ENCODE measurements around the gene ERGIC2. TPM values are rescaled to one million over a fixed set of nuclear protein-coding genes. Genes with fewer than 3 reads are reported as not detected.
"Not testable (repeated sequence)": the region's sequence is repeated elsewhere in the genome, so short reads cannot be mapped to it uniquely, and the experiment has no call there.

ERGIC2 gene
- total RNA-seq, 1 donor, result 50.3 TPM

GRCh38 chr12:29304388-29304787, 76.6 kb downstream of the ERGIC2 start:
- Histone ChIP-seq H3K27ac (ENCODE audit: low read depth, low read length) (no peak overlapping the region), H3K4me3 (ENCODE audit: insufficient read depth, low read length) (no peak overlapping the region)
- no peak for DNase-seq (ENCODE audit: insufficient read length, low spot score, missing footprints)

DNA sequence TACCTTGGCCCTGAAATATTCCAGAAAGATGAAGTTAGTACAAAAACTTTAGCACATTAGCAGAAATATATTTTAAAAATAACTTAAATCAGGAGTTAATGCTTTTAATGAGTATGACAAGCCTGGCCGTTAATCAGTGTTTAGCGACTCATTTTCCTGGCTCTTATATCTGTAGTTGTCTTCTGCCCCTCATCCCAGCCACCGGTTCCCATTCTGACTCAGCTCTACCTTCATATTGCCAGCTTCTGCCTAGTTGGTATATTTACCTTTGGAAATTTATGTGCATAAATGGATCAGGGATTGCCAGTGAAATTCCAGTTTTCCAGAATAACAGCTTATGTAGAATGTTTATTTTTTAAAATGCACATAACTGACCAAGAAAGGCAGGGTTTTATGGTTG, 79.9 kb downstream of the ERGIC2 start:
- DNase-seq (ENCODE audit: insufficient read length, low spot score, missing footprints), result no peak
- no peaks in the 10 kb centered on the region for H3K36me3 ChIP-seq (ENCODE audit: insufficient read depth, low read length)
- H3K79me2 ChIP-seq (ENCODE audit: insufficient read depth, low read length), result no peaks in the 10 kb centered on the region
- TF ChIP-seq CTCF (IDR thresholded peaks at IDR 0.05; ENCODE audit: extremely low read depth, low read depth, low read length), result no peak
- no peaks in the 10 kb centered on the region for H3K4me1 ChIP-seq (ENCODE audit: insufficient read depth, low read length)
- no peaks in the 10 kb centered on the region for H3K9me3 ChIP-seq (ENCODE audit: low read depth, low read length)
- H3K27me3 ChIP-seq (ENCODE audit: insufficient read depth, low read length), result no peaks in the 10 kb centered on the region
- no peak overlapping the region for H3K4me3 ChIP-seq (ENCODE audit: insufficient read depth, low read length)
- no peak overlapping the region for H3K27ac ChIP-seq (ENCODE audit: low read depth, low read length)
- no peaks in the 10 kb centered on the region for H4K20me1 ChIP-seq (ENCODE audit: insufficient read depth, low read length)
- H3K4me2 ChIP-seq (ENCODE audit: insufficient read depth, low read length), result no peak overlapping the region
- no peak overlapping the region for H2AFZ ChIP-seq (ENCODE audit: low read length)

More at GRCh38 chr12:29304388-29304787, 76.6 kb downstream of the ERGIC2 start:
- no peaks in the 10 kb centered on the region for H3K79me2 ChIP-seq (ENCODE audit: insufficient read depth, low read length)
- H2AFZ ChIP-seq (ENCODE audit: low read length), result no peak overlapping the region
- H3K9me3 ChIP-seq (ENCODE audit: low read depth, low read length), result no peaks in the 10 kb centered on the region
- H3K4me2 ChIP-seq (ENCODE audit: insufficient read depth, low read length), result no peak overlapping the region
- no peaks in the 10 kb centered on the region for H3K36me3 ChIP-seq (ENCODE audit: insufficient read depth, low read length)
- no peaks in the 10 kb centered on the region for H3K27me3 ChIP-seq (ENCODE audit: insufficient read depth, low read length)
- H3K4me1 ChIP-seq (ENCODE audit: insufficient read depth, low read length), result no peaks in the 10 kb centered on the region
- TF ChIP-seq CTCF (IDR thresholded peaks at IDR 0.05; ENCODE audit: extremely low read depth, low read depth, low read length), result no peak
- no peaks in the 10 kb centered on the region for H4K20me1 ChIP-seq (ENCODE audit: insufficient read depth, low read length)

DNA sequence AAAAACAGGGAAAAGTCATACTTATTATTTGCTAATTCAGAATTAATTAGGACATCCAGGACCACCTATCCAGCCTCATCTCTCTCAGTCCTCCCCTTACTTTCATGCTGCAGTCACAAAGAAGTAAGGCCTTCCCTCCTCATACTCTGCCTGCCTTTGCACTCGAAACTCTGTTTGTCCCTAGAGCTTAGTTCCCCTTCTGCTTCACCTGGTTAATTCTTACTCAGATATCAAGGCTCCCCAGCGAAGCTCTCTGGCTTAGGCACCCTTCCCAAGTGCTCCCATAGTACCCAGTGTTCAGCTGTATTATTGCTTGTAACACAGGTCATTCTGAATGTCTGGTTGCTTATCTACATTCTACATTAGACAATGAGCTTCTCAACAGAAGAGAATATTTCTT, 81.3 kb downstream of the ERGIC2 start:
- no peak overlapping the region for H2AFZ ChIP-seq (ENCODE audit: low read length)
- H3K4me1 ChIP-seq (ENCODE audit: insufficient read depth, low read length), result no peaks in the 10 kb centered on the region
- no peak for DNase-seq (ENCODE audit: insufficient read length, low spot score, missing footprints)
- H3K4me3 ChIP-seq (ENCODE audit: insufficient read depth, low read length), result no peak overlapping the region
- no peaks in the 10 kb centered on the region for H3K36me3 ChIP-seq (ENCODE audit: insufficient read depth, low read length)
- no peak for TF ChIP-seq CTCF (IDR thresholded peaks at IDR 0.05; ENCODE audit: extremely low read depth, low read depth, low read length)
- H3K27ac ChIP-seq (ENCODE audit: low read depth, low read length), result no peak overlapping the region
- H3K4me2 ChIP-seq (ENCODE audit: insufficient read depth, low read length), result no peak overlapping the region
- no peaks in the 10 kb centered on the region for H3K79me2 ChIP-seq (ENCODE audit: insufficient read depth, low read length)
- no peaks in the 10 kb centered on the region for H4K20me1 ChIP-seq (ENCODE audit: insufficient read depth, low read length)
- H3K27me3 ChIP-seq (ENCODE audit: insufficient read depth, low read length), result no peaks in the 10 kb centered on the region
- no peaks in the 10 kb centered on the region for H3K9me3 ChIP-seq (ENCODE audit: low read depth, low read length)

DNA sequence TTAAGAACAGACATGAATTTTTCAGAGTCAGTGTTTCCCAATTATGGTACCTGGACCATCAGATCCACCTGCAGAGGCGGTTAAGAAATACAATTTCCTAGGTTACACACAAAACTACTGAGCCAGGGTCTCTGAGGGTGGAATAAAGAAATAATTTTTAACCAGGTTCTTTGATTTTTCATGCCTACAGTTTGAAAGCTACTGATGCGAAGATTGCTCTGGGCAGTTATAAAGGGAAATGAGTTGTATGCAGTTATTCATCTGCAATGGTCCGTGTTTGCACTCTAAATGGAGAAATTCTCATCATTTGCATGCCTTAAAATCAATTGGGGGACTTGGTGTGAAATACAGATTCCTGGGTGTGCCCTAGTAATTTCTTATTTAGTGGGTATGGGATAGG, 89.7 kb downstream of the ERGIC2 start:
- no peaks in the 10 kb centered on the region for H4K20me1 ChIP-seq (ENCODE audit: insufficient read depth, low read length)
- no peak overlapping the region for H3K27ac ChIP-seq (ENCODE audit: low read depth, low read length)
- H3K4me3 ChIP-seq (ENCODE audit: insufficient read depth, low read length), result no peak overlapping the region
- DNase-seq (ENCODE audit: insufficient read length, low spot score, missing footprints), result no peak
- no peak for TF ChIP-seq CTCF (IDR thresholded peaks at IDR 0.05; ENCODE audit: extremely low read depth, low read depth, low read length)
- peaks cover 10% of the 10 kb centered on the region for H3K4me1 ChIP-seq (ENCODE audit: insufficient read depth, low read length)
- H2AFZ ChIP-seq (ENCODE audit: low read length), result no peak overlapping the region
- no peak overlapping the region for H3K4me2 ChIP-seq (ENCODE audit: insufficient read depth, low read length)
- no peaks in the 10 kb centered on the region for H3K9me3 ChIP-seq (ENCODE audit: low read depth, low read length)
- no peaks in the 10 kb centered on the region for H3K36me3 ChIP-seq (ENCODE audit: insufficient read depth, low read length)
- no peaks in the 10 kb centered on the region for H3K79me2 ChIP-seq (ENCODE audit: insufficient read depth, low read length)
- H3K27me3 ChIP-seq (ENCODE audit: insufficient read depth, low read length), result no peaks in the 10 kb centered on the region

GRCh38 chr12:29290475-29290874, 90.5 kb downstream of the ERGIC2 start:
- H3K9me3 ChIP-seq (ENCODE audit: low read depth, low read length); H3K27me3 ChIP-seq (ENCODE audit: insufficient read depth, low read length); H3K79me2 ChIP-seq (ENCODE audit: insufficient read depth, low read length); H3K4me2 ChIP-seq (ENCODE audit: insufficient read depth, low read length); H3K36me3 ChIP-seq (ENCODE audit: insufficient read depth, low read length); DNase-seq (ENCODE audit: insufficient read length, low spot score, missing footprints); H3K4me3 ChIP-seq (ENCODE audit: insufficient read depth, low read length); H3K27ac ChIP-seq (ENCODE audit: low read depth, low read length); H4K20me1 ChIP-seq (ENCODE audit: insufficient read depth, low read length); H2AFZ ChIP-seq (ENCODE audit: low read length): not testable (repeated sequence)
- peaks cover 17% of the 10 kb centered on the region for H3K4me1 ChIP-seq (ENCODE audit: insufficient read depth, low read length)
